HG03039 (cell line): ENCODE results near the gene SFSWAP.
"Not testable (repeated sequence)": the region's sequence is repeated elsewhere in the genome, so short reads cannot be mapped to it uniquely, and the experiment has no call there.

Source experiments
- ATAC-seq: cut with Tn5 transposase; IDR thresholded peaks from one replicate; pipeline ENCODE4 v1.9.1; 2021; ENCODE audit warnings: mild to moderate bottlenecking, moderate library complexity; ENCODE audit not compliant: unreplicated experiment

Gene SFSWAP

GRCh38 chr12:131679186-131679585 is 31.7 kb upstream of the SFSWAP start:
- ATAC-seq = not testable (repeated sequence)

- not testable (repeated sequence) for ATAC-seq
These were observed 31.1 kb upstream of the SFSWAP start for GRCh38 chr12:131679816-131680215.

- ATAC-seq = not testable (repeated sequence)
These were observed 30.3 kb upstream of the SFSWAP start for GRCh38 chr12:131680392-131681256.

- ATAC-seq = no peak
These were observed 29.7 kb upstream of the SFSWAP start for GRCh38 chr12:131681257-131681620.

- ATAC-seq = not testable (repeated sequence)
These were observed 29.0 kb upstream of the SFSWAP start for GRCh38 chr12:131681746-131682509.

GRCh38 chr12:131682510-131682895 is 28.4 kb upstream of the SFSWAP start:
- no peak for ATAC-seq

GRCh38 chr12:131683266-131684014 is 27.4 kb upstream of the SFSWAP start:
- ATAC-seq = no peak

- ATAC-seq = no peak
These were observed 26.7 kb upstream of the SFSWAP start for GRCh38 chr12:131684015-131684725.

GRCh38 chr12:131687346-131688125 is 23.4 kb upstream of the SFSWAP start:
- ATAC-seq = no peak

- ATAC-seq = no peak
These were observed 22.6 kb upstream of the SFSWAP start for GRCh38 chr12:131688131-131688844.

GRCh38 chr12:131688845-131689154 is 22.1 kb upstream of the SFSWAP start:
- ATAC-seq = no peak

- no peak for ATAC-seq
These were observed 20.6 kb upstream of the SFSWAP start for GRCh38 chr12:131690320-131690719.

GRCh38 chr12:131692431-131692830 is 18.5 kb upstream of the SFSWAP start:
- no peak for ATAC-seq

GRCh38 chr12:131693149-131693548 is 17.7 kb upstream of the SFSWAP start:
- ATAC-seq = no peak

GRCh38 chr12:131694116-131694838 is 16.6 kb upstream of the SFSWAP start:
- ATAC-seq = no peak

GRCh38 chr12:131695968-131696367 is 14.9 kb upstream of the SFSWAP start:
- ATAC-seq = no peak

GRCh38 chr12:131698286-131698685 is 12.6 kb upstream of the SFSWAP start:
- ATAC-seq = no peak

- no peak for ATAC-seq
These were observed 11.5 kb upstream of the SFSWAP start for GRCh38 chr12:131699434-131699833.

GRCh38 chr12:131700271-131700670 is 10.6 kb upstream of the SFSWAP start:
- no peak for ATAC-seq
